ENCODE results near the gene PAGE1.
"Not testable (repeated sequence)": the region's sequence is repeated elsewhere in the genome, so short reads cannot be mapped to it uniquely, and the experiment has no call there.

The PAGE1 gene
- 0 reads per million in 2 donors for total RNA-seq

DNA sequence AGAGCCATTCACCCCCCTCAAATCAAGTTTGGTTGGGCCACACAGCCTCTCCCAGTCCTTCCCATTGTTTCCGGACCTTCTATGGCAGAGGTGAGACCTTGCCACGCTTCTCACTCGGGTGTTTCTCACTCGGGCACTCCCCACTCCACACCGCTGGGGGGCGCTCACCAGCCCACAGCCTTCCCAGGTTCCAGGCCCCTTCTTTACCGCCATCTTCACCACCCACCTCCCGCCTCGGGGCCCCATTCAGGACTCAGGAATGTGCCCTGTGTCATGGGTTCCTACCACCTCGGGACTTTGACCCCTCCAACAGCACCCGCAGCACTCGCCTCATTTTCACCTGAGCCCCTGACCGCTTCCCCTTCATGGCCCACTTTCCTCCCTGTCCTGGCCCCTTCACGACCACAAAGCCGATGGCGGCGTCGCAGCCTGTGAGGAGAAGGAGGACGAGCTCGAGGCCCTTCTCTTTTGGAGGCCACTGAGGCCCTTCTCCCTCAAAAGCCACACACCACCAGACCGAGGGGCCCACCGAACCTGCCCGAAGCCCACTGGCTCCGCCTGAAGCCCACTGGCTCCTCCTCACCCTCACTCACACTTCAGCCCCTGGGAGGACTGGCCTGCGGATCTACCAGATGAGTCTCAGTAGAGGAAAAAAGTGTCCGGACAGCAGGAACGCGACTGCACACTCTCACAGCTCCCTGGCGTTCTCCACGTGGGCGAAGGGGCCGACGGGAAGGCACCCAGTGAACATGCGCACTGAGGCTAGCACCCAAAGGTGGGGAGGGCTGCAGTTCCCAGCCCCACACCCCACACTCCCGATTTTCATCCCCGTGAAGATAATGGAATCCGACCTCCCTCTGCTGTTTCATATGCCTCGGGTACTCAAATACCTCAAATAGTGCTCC, at the start of gene PAGE1:
Gene PAGE1 (minus strand): TSS at position 709 of the 905 bp plus-strand sequence. CDS start 1,214 bp downstream, outside the sequence.
- DNase-seq, result no peak

GRCh38 chrX:49741501-49741900, 45.7 kb upstream of the PAGE1 start:
- DNase-seq, result not testable (repeated sequence)

GRCh38 chrX:49727847-49728246, 32.1 kb upstream of the PAGE1 start:
- no peak for DNase-seq

DNA sequence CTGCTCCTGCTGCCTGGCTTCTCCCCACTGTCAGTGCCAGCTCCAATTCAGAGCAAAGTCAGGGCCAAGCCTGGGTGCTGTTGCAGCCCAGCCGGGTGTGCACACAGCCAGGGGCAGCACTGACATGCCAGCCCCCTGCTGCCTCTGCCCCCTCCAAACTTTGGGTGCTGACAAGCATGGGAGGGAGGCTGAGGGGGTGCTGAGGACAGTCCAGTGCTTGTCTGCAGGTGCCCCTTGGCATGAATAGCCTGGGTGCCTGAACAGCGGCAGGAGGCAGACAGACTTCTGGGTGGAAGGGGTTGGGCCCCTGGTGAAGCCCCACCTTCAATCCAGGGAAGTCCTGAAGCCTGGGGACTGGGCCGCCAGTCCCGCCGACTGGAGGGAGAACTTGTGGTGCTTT, 31.2 kb upstream of the PAGE1 start:
- DNase-seq, result no peak

- no peak for DNase-seq
These were observed 30.4 kb upstream of the PAGE1 start for GRCh38 chrX:49725923-49726904.

- DNase-seq, result no peak
These were observed 29.6 kb upstream of the PAGE1 start for GRCh38 chrX:49725401-49725800.

GRCh38 chrX:49720106-49720505, 24.3 kb upstream of the PAGE1 start:
- DNase-seq, result not testable (repeated sequence)

DNA sequence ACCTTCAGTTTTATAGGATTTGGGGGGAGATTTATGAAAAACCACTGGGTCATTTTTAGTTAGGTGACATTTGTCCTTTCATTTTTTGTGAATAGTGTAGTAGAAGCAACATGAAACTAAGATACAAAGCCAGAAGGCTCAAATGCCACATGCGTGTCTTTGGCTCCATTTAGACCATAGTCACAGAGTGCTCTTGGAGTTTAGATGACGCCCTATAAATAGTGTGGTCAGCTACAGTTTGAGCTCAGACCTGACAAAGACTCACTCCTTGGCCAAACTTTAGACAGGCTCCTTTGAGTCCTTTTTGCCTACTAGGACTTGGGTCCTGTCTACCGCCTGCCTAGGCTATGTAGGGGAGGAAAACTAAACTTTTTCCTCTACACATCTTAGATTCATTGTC, 16.8 kb upstream of the PAGE1 start:
- DNase-seq, result no peak

- no peak for DNase-seq
These were observed 15.0 kb upstream of the PAGE1 start for GRCh38 chrX:49710744-49711319.

DNA sequence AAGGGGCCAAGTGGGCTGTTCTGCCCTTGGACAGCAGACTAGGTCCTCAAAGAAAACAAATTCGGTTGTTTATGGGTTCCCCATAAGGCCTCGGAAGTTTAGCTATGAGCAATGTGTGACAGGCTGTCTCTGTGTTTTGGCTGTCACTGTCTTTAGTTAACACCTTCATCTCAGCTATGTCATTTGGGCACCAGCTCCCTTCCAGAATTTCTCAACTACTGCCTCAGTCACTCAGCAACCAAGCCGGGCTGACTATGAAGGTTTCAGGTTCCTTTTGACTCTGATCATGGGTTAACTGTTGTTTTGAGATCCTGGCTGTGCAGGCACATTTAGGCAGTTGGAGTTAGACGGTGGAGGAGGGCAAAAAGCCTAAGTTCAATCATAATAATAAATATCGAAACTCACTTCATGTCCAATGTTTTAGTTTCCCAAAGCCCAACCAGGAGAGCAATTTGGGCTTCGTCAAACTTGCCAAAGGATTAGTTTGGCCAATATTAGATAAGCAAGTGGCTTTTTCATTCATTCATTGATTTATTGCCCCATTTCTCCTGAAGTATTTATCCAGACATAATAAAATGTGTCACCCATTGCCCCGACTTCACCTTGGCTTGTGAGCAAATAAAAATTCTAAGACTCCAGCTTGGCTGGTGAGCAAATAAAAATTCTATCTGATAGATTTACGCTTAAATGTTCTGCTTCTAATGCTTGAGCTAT, 9.1 kb upstream of the PAGE1 start:
- DNase-seq, result no peak

DNA sequence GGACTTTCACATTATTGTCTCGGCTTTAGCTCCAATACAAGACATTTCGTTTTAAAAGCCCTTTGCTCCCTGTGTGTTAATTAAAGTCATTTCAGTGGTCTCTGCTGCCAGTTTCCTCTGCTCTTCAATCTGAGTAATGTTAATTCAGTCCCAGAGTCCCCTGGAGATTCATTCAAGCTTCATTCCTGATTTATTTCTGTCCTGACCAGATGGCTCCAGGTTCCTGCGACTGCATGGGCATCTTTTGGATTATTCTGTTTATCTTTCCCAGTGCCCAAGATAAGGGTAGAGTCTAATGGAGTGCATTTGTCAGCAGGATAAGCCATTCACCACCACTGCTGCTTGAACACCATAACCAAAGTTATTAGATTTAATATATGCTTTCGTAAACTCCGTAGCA, 6.1 kb upstream of the PAGE1 start:
- DNase-seq, result no peak

DNA sequence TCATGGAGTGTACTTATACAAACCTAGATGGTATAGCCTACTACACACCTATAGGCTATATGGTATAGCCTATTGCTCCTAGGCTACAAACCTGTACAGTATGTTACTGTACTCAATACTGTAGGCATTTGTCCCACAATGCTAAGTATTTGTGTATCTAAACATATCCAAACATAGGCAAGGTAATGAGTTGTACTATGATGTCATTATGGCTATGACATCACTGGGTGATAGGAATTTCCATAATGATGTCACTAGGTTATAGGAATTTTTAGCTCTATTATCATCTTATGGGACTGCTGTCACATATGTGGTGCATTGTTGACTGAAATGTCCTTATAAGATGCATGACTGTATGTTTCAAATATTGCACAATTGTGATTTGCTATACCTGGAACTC, 5.5 kb upstream of the PAGE1 start:
- no peak for DNase-seq

DNA sequence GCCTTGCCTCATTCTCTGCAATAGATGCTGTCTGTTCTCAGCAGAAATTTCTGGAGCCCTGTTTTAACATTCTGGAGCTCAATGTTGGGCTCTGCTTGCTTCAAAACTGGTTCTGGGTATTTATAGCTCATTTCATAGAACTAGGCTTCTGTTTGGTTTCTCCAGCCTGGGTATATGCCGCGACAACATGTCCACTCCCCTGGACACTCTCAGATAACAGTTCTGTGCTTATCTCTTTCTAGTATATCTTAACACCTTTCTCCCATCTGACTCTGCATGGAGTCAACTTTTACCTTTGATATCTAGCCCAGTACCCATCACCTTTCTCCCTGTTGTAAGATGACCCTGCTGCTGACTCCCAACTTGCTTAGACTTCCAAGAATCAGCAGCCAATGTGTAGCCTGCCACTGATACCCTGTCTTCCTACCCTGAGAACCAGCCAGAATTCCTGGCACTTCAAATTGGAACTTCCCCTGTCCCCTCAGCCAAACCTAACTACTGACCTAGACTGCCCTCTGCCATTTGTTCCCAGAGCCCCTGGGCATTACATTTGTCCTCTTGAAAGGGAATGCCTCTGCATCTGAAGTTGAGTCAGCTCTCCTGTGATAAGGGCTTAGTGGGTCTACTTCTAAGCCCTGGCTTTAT, 20.6 kb downstream of the PAGE1 start:
- no peak for DNase-seq

DNA sequence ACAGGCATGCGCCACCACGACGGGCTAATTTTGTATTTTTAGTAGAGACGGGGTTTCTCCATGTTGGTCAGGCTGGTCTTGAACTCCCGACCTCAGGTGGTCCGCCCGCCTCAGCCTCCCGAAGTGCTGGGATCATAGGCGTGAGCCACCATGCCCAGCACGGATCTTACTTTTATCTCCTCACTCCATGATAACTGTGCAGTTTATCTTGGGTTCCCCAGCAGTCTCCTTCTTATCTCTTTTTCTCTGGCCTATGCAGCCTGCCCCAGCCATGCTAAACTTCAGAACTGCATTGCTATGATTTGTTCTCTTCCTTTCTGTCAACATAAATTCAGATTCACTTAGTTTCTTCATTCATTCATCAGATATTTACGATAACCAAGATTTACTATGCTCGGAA, 22.4 kb downstream of the PAGE1 start:
- no peak for DNase-seq

DNA sequence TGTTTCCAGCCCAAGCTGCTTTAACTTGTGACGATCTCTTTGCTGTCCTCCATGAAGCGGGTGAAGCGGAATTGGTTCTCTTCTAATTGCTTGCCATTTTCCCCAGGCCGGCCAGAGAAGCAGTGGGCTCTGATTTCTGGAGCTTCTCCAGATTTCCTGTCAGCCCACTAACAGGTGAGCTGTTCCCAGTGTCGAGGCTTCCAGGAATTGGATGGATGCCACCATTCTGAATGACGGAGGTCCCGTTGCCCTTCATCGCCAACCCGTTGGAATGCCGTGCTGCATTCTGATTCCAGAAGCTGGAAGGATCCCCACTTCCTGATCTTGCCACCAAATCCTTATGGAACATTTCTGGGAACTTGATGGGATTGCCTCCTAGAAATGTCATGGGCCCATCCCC, 31.0 kb downstream of the PAGE1 start:
- DNase-seq, result no peak

DNA sequence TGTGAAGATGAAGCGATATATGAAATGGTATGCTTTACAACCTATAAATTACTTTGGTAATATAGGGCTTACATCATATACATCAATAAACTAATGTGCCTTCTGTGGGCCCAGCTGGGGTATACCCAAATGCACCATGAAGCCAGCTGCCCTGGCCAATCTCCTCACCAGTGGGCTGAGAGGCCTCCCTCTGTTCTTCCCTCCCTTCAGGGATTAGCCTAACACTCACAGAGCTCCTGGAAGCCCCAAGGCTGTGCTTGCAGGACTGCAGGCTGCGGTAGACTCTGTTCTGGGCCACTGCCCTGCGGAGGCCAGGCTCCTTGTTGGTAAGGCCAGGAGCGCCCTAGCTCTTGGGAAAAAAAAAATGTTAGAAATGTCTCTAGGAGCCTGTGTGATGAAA, 33.9 kb downstream of the PAGE1 start:
- DNase-seq, result no peak

- no peak for DNase-seq
These were observed 36.0 kb downstream of the PAGE1 start for GRCh38 chrX:49659771-49660170.

DNA sequence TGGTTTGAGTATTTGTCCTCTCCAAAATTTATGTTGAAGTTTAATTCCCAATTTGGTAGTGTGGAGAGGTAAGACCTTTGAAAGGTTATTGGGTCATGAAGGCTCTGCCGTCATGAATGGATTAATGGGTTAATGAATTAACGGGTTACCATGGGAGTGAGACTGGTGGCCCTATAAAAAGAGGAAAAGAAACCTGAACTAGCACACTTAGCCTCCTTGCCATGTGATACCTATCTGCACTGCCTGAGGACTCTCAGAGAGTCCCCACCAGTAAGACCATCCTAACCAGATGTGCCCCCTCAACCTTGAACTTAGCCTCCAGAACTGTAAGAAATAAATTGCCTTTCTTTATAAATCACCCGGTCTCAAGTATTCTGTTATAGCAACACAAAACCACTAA, 39.3 kb downstream of the PAGE1 start:
- no peak for DNase-seq

GRCh38 chrX:49644991-49645637, 50.7 kb downstream of the PAGE1 start:
- DNase-seq, result no peak

All from T-helper 9 cell (primary cell).